ENCODE measurements around the gene RAD51C.

- TF ChIP-seq, protein P1, sequence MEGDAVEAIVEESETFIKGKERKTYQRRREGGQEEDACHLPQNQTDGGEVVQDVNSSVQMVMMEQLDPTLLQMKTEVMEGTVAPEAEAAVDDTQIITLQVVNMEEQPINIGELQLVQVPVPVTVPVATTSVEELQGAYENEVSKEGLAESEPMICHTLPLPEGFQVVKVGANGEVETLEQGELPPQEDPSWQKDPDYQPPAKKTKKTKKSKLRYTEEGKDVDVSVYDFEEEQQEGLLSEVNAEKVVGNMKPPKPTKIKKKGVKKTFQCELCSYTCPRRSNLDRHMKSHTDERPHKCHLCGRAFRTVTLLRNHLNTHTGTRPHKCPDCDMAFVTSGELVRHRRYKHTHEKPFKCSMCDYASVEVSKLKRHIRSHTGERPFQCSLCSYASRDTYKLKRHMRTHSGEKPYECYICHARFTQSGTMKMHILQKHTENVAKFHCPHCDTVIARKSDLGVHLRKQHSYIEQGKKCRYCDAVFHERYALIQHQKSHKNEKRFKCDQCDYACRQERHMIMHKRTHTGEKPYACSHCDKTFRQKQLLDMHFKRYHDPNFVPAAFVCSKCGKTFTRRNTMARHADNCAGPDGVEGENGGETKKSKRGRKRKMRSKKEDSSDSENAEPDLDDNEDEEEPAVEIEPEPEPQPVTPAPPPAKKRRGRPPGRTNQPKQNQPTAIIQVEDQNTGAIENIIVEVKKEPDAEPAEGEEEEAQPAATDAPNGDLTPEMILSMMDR (IDR thresholded peaks at IDR 0.05), result no peak
- TF ChIP-seq POLR2A (IDR thresholded peaks at IDR 0.05), result no peak
Observed at GRCh38 chr17:58779446-58779845, 87.0 kb downstream of the RAD51C start.

Data from uterus (tissue), 2 donors.